Dendritic cell treated with granulocyte-macrophage colony-stimulating factor and Interleukin-4, amounts not matched to agents 40 ng/mL and 50 ng/mL, for 4 days (primary cell): Measurements from ENCODE around the gene SOX8.

ENCODE experiments used
- H3K27ac Mint-ChIP-seq: one replicate; pipeline ENCODE4 v1.8.0; 2022; ENCODE audit warnings: mild to moderate bottlenecking, mixed read lengths
- H3K27me3 Mint-ChIP-seq: one replicate; pipeline ENCODE4 v1.8.0; 2022; ENCODE audit warnings: mild to moderate bottlenecking, mixed read lengths
- H3K36me3 Mint-ChIP-seq: one replicate; pipeline ENCODE4 v1.8.0; 2022; ENCODE audit warnings: low read depth, mixed read lengths
- H3K4me1 Mint-ChIP-seq: one replicate; pipeline ENCODE4 v1.8.0; 2022; ENCODE audit warnings: low read depth, mixed read lengths
- H3K4me3 Mint-ChIP-seq: one replicate; pipeline ENCODE4 v1.8.0; 2022; ENCODE audit warnings: mild to moderate bottlenecking, moderate library complexity, mixed read lengths
- H3K9me3 Mint-ChIP-seq: one replicate; pipeline ENCODE4 v1.8.0; 2022; ENCODE audit warnings: mixed read lengths
- intact Hi-C: fragments of 100-400 bp; cut with micrococcal nuclease; formaldehyde crosslinking; loops from one replicate; pipeline ENCODE4 v1.15.0; 2022

SOX8 gene

DNA sequence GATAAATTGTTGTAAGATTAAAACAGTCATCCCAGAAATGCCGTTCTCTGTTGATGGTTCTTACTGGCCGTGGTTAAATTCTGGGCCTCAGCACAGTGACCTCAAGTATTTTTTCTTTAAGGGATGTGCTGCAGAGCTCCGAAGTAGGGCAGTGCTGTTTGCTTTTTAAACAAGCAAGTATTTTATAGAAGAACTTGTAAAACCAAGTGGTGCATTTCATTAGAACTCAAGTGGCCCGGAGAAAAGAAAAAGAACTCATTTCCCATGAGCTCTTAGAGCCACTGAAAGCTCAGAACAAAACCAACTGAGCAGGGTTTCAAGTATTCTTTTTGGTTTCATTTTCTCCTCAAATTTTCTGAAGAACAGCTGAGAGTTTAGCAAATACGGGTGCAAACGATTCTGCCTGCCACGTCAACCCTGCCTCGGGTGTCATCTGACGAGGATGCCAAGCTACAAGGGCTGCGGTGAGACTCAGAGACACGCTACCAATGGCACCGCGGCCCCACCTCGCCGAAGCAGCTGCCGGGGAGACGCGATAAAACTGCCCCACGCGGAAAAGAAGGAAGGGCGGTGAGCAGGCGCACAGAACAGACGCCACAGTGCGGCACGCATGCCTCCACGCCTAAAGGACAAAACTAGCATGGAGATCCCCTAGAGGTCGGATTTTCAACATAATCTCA lies 17.1 kb upstream of the SOX8 start:
- no peak overlapping the region for H3K27ac Mint-ChIP-seq
- H3K9me3 Mint-ChIP-seq, result peaks cover 22% of the 10 kb centered on the region
- H3K4me3 Mint-ChIP-seq, result no peak overlapping the region
- no peaks in the 10 kb centered on the region for H3K27me3 Mint-ChIP-seq
- peaks cover 33% of the 10 kb centered on the region for H3K36me3 Mint-ChIP-seq
- intact Hi-C loops, result no loop called here
- peaks cover 9% of the 10 kb centered on the region for H3K4me1 Mint-ChIP-seq

DNA sequence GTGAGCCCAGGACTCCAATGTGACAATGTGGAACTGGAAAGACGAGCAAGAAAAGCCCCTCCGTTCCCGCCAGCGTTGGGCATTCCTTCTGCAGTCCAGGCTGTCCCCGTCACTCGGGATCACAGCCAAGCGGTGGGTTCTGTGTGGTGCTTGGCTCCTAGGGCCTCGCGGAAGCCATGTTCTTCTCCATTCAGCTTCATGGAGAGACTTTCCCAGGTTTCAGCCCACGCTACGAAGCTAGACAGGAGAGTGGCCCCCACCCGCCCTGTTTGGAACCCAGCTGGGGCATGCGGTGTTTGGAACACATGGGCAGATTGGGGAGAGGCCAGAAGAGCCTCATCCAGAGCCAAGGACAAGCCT lies 16.6 kb upstream of the SOX8 start:
- Mint-ChIP-seq H3K9me3 (peaks cover 22% of the 10 kb centered on the region), H3K27me3 (no peaks in the 10 kb centered on the region), H3K27ac (no peak overlapping the region), H3K4me3 (no peak overlapping the region), H3K4me1 (peaks cover 14% of the 10 kb centered on the region), H3K36me3 (peaks cover 33% of the 10 kb centered on the region)
- intact Hi-C loops, result no loop called here

DNA sequence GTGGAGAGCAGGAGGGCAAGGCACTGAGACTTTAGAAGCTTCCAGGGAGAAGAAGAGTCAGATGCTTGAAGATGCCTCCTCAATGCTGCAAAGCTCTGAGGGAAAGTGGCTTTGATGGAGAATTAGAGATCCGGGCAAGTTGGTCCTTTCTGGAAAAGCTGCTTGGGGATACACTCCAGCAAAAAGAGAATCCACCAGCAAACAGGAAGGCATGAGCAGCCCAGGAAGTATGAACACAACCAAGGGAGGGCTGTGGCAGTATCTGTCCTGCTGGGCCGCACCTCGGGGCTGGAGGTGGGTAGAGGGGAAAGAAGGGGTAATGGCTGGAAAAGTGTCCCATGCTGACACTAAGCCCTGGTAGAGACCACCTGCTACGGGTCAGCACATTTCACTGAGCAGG lies 16.1 kb upstream of the SOX8 start:
- no peak overlapping the region for H3K4me3 Mint-ChIP-seq
- intact Hi-C loops, result no loop called here
- peaks cover 33% of the 10 kb centered on the region for H3K36me3 Mint-ChIP-seq
- peaks cover 22% of the 10 kb centered on the region for H3K9me3 Mint-ChIP-seq
- no peaks in the 10 kb centered on the region for H3K27me3 Mint-ChIP-seq
- H3K27ac Mint-ChIP-seq, result no peak overlapping the region
- peaks cover 15% of the 10 kb centered on the region for H3K4me1 Mint-ChIP-seq

DNA sequence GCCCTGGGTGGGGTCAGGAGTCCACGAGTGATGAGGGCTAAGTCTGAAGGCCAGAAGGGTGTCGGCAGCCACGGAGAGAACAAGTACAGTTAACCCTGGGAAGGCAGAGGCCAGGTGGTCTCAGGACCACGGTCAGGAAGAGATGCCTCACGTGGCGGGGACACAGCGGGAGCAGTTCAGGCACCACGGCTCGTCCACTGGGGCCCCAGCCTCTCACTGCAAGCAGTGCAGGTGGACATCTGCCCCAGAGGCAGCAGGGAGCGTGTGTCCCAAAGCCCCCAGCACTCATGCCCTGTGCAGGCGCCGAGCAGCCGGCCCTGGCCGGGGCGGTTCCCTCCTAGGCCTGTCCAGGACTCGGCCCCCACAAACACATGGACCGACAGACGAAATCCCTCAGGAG lies 15.5 kb upstream of the SOX8 start:
- H3K4me1 Mint-ChIP-seq, result peaks cover 15% of the 10 kb centered on the region
- intact Hi-C loops, result no loop called here
- H3K36me3 Mint-ChIP-seq, result peaks cover 33% of the 10 kb centered on the region
- H3K27ac Mint-ChIP-seq, result no peak overlapping the region
- H3K4me3 Mint-ChIP-seq, result no peak overlapping the region
- no peaks in the 10 kb centered on the region for H3K27me3 Mint-ChIP-seq
- H3K9me3 Mint-ChIP-seq, result peaks cover 22% of the 10 kb centered on the region

DNA sequence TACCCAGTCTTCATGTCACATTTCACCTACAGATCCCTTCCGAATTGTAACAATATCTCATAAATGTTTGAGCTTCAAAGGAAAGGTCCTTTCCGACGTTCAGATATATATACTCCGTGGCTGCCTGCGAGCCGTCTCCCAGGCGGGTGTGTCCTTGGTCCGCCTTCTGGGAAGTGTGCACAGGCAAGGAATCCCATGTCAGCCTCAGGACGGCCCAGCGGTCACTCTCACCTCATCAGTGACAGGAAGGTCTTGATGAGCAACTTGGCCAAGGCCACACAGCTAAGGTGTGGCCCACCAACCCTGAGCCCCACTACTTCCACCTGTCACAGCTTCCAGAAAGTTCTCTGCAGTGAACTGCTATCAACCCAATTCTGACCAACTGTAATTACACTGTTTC lies 15.1 kb upstream of the SOX8 start:
- H3K36me3 Mint-ChIP-seq, result peaks cover 33% of the 10 kb centered on the region
- peaks cover 15% of the 10 kb centered on the region for H3K4me1 Mint-ChIP-seq
- peaks cover 22% of the 10 kb centered on the region for H3K9me3 Mint-ChIP-seq
- H3K27ac Mint-ChIP-seq, result no peak overlapping the region
- intact Hi-C loops, result no loop called here
- peaks cover 5% of the 10 kb centered on the region for H3K27me3 Mint-ChIP-seq
- no peak overlapping the region for H3K4me3 Mint-ChIP-seq

DNA sequence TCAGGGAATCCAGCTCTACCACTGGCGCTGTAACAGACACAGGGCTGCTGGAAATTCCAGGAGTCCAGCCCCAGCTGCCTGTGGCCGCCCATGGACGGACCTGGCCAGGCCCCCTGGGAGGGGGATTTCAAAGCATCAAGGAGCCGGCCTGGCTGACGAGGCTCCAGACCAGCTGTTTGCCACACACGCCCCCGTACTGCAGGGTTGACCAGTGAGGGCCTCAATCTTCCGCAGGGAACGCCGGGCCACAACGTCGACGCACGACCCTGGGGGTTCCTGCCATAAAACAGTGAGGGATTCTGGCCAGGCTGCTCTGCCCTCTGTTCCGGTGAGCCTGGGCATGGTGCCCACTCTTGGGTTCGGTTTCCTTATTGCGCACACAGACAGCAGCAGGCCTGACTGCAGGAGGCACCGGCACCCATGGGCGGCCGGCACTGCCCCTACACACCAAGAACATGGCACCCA lies 14.5 kb upstream of the SOX8 start:
- peaks cover 22% of the 10 kb centered on the region for H3K9me3 Mint-ChIP-seq
- H3K27me3 Mint-ChIP-seq, result peaks cover 11% of the 10 kb centered on the region
- intact Hi-C loops, result no loop called here
- H3K4me1 Mint-ChIP-seq, result peaks cover 15% of the 10 kb centered on the region
- H3K36me3 Mint-ChIP-seq, result peaks cover 33% of the 10 kb centered on the region
- H3K4me3 Mint-ChIP-seq, result no peak overlapping the region
- no peak overlapping the region for H3K27ac Mint-ChIP-seq

DNA sequence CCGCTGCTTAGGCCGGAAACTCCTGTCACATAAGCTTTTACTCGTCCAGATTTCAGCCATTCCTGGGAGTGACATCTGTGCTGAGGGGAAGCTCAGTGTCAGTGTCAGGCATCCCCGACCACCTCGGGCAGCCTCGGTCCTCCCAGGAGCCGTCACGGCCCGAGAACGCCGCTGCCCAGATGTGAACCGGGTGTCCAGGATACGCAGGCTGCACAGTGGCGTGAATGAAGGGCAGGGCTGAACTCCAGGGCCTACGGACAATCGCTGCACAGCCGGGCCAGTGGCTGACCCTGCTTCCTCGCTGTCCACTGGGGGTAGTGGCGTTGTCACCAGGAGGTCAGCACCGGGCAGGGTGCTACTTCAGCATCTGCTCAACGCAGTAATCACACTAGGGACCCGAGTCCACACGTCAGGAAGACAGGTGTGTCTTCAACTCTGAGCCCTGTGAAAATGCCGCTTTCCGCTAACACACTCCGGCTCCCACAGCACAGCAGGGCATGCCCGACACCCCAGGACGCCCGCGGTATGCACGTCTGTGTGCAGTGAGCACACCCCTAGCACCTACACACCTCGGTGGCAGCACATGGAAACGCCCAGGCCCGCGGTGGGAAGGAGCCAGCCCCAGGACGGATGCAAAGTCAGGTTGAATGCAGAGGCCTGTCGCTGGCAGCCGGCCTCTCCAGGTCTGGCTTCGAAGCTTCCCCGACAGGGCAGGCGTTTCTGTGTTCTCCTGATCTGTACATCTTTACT lies 13.8 kb upstream of the SOX8 start:
- H3K27ac Mint-ChIP-seq, result no peak overlapping the region
- H3K27me3 Mint-ChIP-seq, result peaks cover 17% of the 10 kb centered on the region

DNA sequence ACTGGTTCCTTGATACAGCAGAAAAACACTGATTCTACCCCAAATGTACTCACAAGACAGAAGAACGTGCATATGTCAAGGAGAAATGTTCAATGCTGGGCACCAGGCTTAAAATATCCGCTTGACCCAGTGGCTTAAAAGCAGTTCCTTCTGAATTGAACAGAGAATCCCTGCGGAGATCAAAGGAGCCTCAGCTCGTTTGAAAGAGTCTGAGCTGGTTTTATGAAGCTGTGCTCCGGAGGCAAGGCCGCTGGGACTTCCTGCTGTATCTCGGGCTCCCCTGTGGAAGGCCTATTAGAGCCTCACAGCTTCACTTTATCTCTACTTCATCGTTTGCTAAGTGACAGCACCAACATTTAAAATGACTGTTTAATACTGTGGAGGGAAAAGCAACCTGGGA lies 12.9 kb upstream of the SOX8 start:
- H3K36me3 Mint-ChIP-seq, result peaks cover 33% of the 10 kb centered on the region
- H3K4me3 Mint-ChIP-seq, result no peak overlapping the region
- intact Hi-C loops, result no loop called here
- peaks cover 24% of the 10 kb centered on the region for H3K27me3 Mint-ChIP-seq
- H3K27ac Mint-ChIP-seq, result no peak overlapping the region
- H3K4me1 Mint-ChIP-seq, result peaks cover 11% of the 10 kb centered on the region
- H3K9me3 Mint-ChIP-seq, result peaks cover 22% of the 10 kb centered on the region

More for the DNA sequence above, 13.8 kb upstream of the SOX8 start:
- peaks cover 15% of the 10 kb centered on the region for H3K4me1 Mint-ChIP-seq
- H3K36me3 Mint-ChIP-seq, result peaks cover 33% of the 10 kb centered on the region
- no peak overlapping the region for H3K4me3 Mint-ChIP-seq
- intact Hi-C loops, result no loop called here
- H3K9me3 Mint-ChIP-seq, result peaks cover 22% of the 10 kb centered on the region

DNA sequence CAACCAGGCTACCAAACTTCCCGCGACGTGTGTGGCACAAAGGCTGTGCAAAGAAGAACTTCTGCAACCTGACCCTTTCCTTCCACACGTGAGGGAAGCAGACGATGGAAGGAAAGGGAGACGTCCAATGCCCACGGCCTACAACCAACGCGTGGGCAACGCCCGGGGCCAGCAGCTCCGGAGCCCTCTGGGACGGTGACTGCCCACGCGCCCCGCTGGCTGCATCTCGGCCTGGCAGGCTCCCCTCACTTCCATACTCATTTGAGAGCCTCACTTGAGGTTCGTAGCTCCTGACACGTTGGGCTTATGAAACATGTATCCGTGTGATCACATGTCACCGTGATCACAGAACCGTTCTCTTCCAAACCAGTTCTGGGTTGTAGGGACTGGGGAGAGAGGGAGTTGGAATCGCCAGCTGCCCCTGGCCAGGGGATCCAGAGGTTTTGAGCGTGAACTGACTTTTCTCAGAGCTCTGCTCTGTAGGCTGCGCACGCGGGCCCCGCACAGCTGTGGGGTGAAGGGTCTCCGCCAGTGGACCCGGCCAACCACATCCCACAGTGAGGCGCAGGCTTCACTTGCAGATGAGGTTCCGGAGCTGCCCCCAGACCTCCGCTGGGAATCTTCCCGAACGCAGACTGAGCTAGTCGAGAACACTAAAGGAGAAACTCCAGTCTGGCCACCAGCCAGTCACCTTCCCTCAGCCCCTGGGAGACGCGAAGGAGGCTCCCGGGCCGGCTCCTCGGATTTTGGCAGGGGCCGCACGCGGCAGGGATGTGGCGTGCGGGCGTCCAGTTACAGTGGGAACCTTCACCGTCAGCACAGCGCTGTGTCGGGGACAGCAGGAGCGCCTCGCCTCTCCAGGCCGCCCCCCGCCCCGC lies 11.8 kb upstream of the SOX8 start:
- Mint-ChIP-seq H3K4me1 (peaks cover 8% of the 10 kb centered on the region), H3K9me3 (peaks cover 21% of the 10 kb centered on the region), H3K27ac (peak overlapping the region; percentile 76), H3K27me3 (peaks cover 30% of the 10 kb centered on the region), H3K36me3 (peaks cover 33% of the 10 kb centered on the region), H3K4me3 (peak overlapping the region; percentile 74)
- intact Hi-C loops, result no loop called here

DNA sequence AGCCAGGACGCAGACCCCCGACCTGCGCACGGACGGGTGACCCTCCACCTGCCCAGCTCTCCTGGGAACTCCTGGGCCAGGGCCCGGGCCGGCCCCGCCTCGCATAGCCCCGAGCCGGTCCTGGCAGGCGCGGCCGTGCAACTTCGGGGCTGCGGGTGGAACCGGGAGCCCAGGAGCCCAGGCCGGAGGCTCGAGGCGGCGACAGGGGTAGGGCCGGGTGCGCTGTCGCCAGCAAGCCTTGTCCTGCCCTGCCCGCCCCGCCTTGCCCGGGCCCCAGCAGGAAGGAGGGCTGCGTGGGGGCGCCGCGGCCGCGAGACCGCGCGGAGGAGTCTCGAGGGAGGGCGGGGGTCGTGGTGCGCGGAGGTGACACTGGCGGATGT lies 11.2 kb upstream of the SOX8 start:
- peaks cover 29% of the 10 kb centered on the region for H3K36me3 Mint-ChIP-seq
- peaks cover 33% of the 10 kb centered on the region for H3K27me3 Mint-ChIP-seq
- intact Hi-C loops, result no loop called here
- H3K27ac Mint-ChIP-seq, result peak overlapping the region; percentile 76
- H3K4me1 Mint-ChIP-seq, result peaks cover 8% of the 10 kb centered on the region
- peak overlapping the region; percentile 74 for H3K4me3 Mint-ChIP-seq
- peaks cover 14% of the 10 kb centered on the region for H3K9me3 Mint-ChIP-seq

DNA sequence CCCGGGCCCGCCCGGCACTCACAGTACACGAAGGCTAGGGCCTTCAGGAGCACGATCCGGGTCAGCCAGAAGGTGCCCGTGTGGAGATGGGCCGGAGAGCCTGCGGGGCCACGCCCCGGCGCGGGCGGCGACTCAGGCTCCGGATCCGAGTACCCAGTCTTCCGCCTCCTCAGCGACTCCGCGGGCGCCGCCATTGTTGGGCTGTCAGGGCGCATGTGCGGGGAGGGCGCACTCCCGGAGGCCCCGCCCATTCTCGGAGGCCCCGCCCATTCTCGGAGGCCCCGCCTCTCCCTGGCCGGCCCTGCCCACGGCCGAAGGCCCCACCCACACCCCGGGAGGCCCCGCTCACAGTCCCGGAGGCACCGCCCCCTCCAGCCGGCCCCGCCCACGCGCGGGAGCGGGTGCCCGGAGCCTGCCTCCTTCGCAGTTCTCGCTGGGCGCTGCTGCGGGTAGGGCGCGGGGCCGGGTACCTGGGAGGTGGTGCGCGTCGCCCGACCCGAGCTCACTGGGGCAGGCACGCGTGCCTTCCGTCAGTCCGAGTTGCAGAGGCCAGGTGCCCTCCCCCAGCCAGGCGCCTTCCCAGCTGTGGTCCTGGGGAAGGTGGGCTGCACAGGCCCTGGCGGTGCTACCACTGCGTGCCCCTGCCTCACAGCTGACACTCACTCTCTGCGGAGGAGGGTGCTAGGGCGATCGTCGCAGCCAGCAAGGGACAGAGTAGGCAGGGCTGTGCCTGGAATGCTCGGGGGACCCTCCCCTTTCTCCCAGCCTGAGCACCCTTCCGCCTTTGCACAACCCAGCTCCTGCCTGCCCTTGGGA lies 10.6 kb upstream of the SOX8 start, which contains the start of gene LMF1:
Gene LMF1, minus strand, starts transcription at position 219 of the 816 bp plus-strand sequence. Its CDS starts 4 bp downstream, at position 215.
- intact Hi-C loops, result no loop called here
- Mint-ChIP-seq H3K4me1 (peaks cover 8% of the 10 kb centered on the region), H3K4me3 (peak within 1 kb of the TSS; percentile 74)

DNA sequence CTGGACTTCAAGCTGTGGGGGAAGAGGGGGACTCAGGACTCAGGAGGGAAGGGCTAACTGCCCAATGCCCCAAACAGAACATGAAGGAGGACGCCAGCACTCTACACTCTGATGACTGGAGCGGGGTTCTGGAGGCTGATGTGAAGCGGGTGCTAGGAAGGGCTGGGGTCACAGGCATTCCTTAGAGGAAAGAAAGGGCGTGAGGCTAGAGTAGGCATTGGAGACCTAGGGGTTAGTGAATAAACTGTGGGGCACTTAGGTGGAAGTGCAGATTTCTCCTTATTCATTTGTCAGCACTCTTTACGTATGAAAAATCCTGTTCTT lies 10.0 kb upstream of the SOX8 start:
- Mint-ChIP-seq H3K27me3 (peaks cover 43% of the 10 kb centered on the region), H3K36me3 (peaks cover 17% of the 10 kb centered on the region), H3K27ac (no peak overlapping the region), H3K4me1 (peaks cover 8% of the 10 kb centered on the region), H3K4me3 (no peak overlapping the region), H3K9me3 (peaks cover 3% of the 10 kb centered on the region)
- intact Hi-C loops, result no loop called here

More for the DNA sequence above, 10.6 kb upstream of the SOX8 start, which contains the start of gene LMF1:
- peak within 1 kb of the TSS; percentile 76 for H3K27ac Mint-ChIP-seq
- H3K27me3 Mint-ChIP-seq, result peaks cover 37% of the 10 kb centered on the region
- peaks cover 8% of the 10 kb centered on the region for H3K9me3 Mint-ChIP-seq
- H3K36me3 Mint-ChIP-seq, result peaks cover 23% of the 10 kb centered on the region

DNA sequence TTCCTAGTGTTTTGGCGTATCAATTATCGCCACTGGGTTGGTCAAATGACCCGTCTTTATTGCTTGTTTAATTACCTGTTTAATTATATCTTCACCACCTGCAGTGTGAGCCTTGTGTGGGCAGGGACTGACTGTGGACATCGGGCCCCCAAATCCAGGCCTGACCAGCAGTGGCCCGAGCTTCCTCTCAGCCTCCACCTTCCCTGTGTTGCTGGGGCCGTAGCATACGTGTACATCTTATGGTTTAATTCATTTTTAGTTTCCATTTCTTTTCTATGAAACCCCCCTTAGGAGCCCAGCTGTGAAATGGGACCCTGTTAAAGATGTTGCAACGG lies 9.6 kb upstream of the SOX8 start:
- Mint-ChIP-seq H3K27me3 (peaks cover 47% of the 10 kb centered on the region), H3K4me3 (no peak overlapping the region), H3K4me1 (peaks cover 8% of the 10 kb centered on the region), H3K9me3 (no peaks in the 10 kb centered on the region), H3K36me3 (peaks cover 13% of the 10 kb centered on the region), H3K27ac (no peak overlapping the region)
- intact Hi-C loops, result no loop called here
